PC-3 (cell line): Measurements from ENCODE around the gene GP1BB. TPM values are rescaled to one million over a fixed set of nuclear protein-coding genes. Genes with fewer than 3 reads are reported as not detected.

ENCODE experiments used
- ATAC-seq: fragments of 200-7000 bp; cut with Tn5 transposase; 2 replicates; pipeline ENCODE4 v1.9.1; 2020; ENCODE audit warnings: mild to moderate bottlenecking, moderate library complexity
- BruUV-seq: library from RNA; stranded (reverse); fragments of 400-500 nt; replicated peaks from 2 replicates; lab custom pipeline; 2021; lab: Mats Ljungman, UMichigan
- CTCF ChIA-PET: fragments of 300-600 bp; sonication (Branson Sonifier 250); formaldehyde crosslinking; loops from one replicate; lab custom pipeline; 2022; ENCODE audit warnings: antibody characterized with exemption; lab: Charles Lee
- POLR2A ChIA-PET: fragments of 300-600 bp; sonication (Branson Sonifier 250); formaldehyde crosslinking; loops from one replicate; lab custom pipeline; 2022; ENCODE audit warnings: antibody characterized with exemption; ENCODE audit not compliant: unreplicated experiment; lab: Charles Lee
- DNase-seq: peaks from one replicate; pipeline ENCODE4 v3.0.0-alpha.2; 2015
- H2AFZ ChIP-seq: fragments of 300-600 bp; sonication (generic); 2 replicates; pipeline ENCODE4 v1.6.0; 2016; ENCODE audit warnings: antibody characterized with exemption, low read length
- H3F3A ChIP-seq: fragments of 300-600 bp; sonication (generic); one replicate; pipeline ENCODE4 v1.6.0; 2017; ENCODE audit warnings: antibody characterized with exemption, low read length, control low read depth, mild to moderate bottlenecking; ENCODE audit not compliant: unreplicated experiment
- H3K27ac ChIP-seq: fragments of 300-600 bp; sonication (generic); 2 replicates; pipeline ENCODE4 v1.5.1; 2016; ENCODE audit warnings: mild to moderate bottlenecking, low read length
- H3K27me3 ChIP-seq: fragments of 300-600 bp; sonication (generic); 2 replicates; pipeline ENCODE4 v1.6.1; 2016; ENCODE audit warnings: low read length, mixed read lengths
- H3K36me3 ChIP-seq: fragments of 300-600 bp; sonication (generic); 2 replicates; pipeline ENCODE4 v1.6.1; 2016; ENCODE audit warnings: low read depth, mixed run types, low read length, mixed read lengths
- H3K4me1 ChIP-seq: fragments of 300-600 bp; sonication (generic); 2 replicates; pipeline ENCODE4 v1.5.1; 2016; ENCODE audit warnings: low read length; ENCODE audit not compliant: insufficient read depth
- H3K4me2 ChIP-seq: fragments of 300-600 bp; sonication (generic); 2 replicates; pipeline ENCODE4 v1.6.0; 2016; ENCODE audit warnings: low read length
- H3K4me3 ChIP-seq: fragments of 300-600 bp; sonication (generic); 2 replicates; pipeline ENCODE4 v1.5.1; 2016; ENCODE audit warnings: mild to moderate bottlenecking, low read length, mixed read lengths
- H3K79me2 ChIP-seq: fragments of 300-600 bp; sonication (generic); 2 replicates; pipeline ENCODE4 v1.6.1; 2017; ENCODE audit warnings: low read length, mixed read lengths
- H3K9ac ChIP-seq: fragments of 300-600 bp; sonication (generic); 2 replicates; pipeline ENCODE4 v1.6.0; 2016; ENCODE audit warnings: mild to moderate bottlenecking, low read length
- H3K9me2 ChIP-seq: fragments of 300-600 bp; sonication (generic); replicated peaks from 2 replicates; pipeline ENCODE4 v1.6.1; 2016; ENCODE audit warnings: mixed run types, low read length, mixed read lengths
- H3K9me3 ChIP-seq: fragments of 300-600 bp; sonication (generic); 2 replicates; pipeline ENCODE4 v1.6.1; 2016; ENCODE audit warnings: low read length, mixed read lengths
- H4K20me1 ChIP-seq: fragments of 300-600 bp; sonication (generic); 2 replicates; pipeline ENCODE4 v1.6.1; 2016; ENCODE audit warnings: low read length, mixed read lengths
- EZH2 ChIP-seq: fragments of 300-600 bp; sonication (generic); IDR thresholded peaks from one replicate; pipeline ENCODE4 v1.6.1; 2017; ENCODE audit warnings: antibody characterized with exemption, mild to moderate bottlenecking, low read length; ENCODE audit not compliant: unreplicated experiment
- EZH2phosphoT487 ChIP-seq: fragments of 300-600 bp; sonication (generic); IDR thresholded peaks from 2 replicates; pipeline ENCODE4 v1.6.1; 2018; ENCODE audit warnings: mild to moderate bottlenecking, antibody characterized with exemption, low read length, borderline replicate concordance
- intact Hi-C: fragments of 100-400 bp; cut with micrococcal nuclease; formaldehyde crosslinking; loops from 2 replicates; pipeline ENCODE4 v1.9.0; 2023
- total RNA-seq: library from RNA; depleted of rRNA; stranded (reverse); fragments of >200 nt; gene quantifications from 2 replicates; pipeline ENCODE4 v1.2.3, GENCODE V29; 2014
- TF ChIP-seq, protein P1 (sequence below): fragments of 300-600 bp; sonication (generic); conservative IDR thresholded peaks from 2 replicates; pipeline ENCODE4 v1.5.1; 2017; ENCODE audit warnings: antibody characterized with exemption, low read depth, mild to moderate bottlenecking, low read length

Gene GP1BB
- total RNA-seq, 1 experiment from 2014 or later, result 0.80 TPM

DNA sequence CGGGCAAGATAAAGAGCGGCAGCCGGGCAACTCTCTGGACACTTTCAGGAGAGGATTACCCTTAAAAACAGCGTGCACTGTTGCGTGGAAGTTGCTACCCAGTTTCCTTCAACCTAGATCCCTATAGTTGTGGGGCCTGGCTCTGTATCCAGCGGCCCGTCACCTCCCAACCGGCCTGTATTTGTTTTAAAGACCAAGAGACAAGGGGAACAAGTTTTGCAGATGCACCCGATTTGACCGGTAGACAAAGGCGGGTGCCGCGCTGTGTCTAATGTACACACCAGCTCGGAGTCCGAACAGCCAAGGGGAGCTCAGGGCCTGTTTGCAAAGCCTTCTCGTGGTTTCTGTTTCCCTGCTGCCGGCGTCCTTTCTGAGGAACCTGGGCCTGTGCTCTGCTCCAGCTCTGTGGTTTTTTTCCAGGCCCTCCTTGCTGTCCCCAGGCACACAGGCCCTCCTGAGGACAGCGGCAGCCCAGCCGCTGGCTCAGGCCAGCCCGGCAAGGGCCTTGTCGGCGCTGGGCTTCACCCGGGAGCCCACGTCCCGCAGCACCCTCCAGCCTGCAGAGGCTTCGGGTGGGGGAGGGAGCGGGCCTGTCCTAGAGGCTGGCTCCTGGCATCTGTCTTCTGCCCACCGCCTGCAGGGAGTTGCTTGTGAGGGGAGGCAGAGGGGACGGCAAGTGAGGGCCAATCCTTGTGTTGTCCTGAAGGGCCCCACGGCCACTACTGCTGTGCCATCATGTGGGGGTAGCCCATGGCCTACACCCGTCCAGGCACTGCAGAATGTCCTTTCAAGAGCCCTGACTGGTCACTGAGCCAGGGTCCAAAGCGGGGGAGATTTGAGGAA is 38.6 kb downstream of the GP1BB start:
- Histone ChIP-seq H4K20me1 (no peaks in the 10 kb centered on the region), H3K27me3 (no peaks in the 10 kb centered on the region), H3K27ac (0 out of 2 replicates have a peak overlapping the region, but pooled peaks have one; percentile 1), H3K79me2 (peaks cover 32% of the 10 kb centered on the region), H3K4me3 (peak overlapping the region; percentile 78), H3K9ac (peak overlapping the region; percentile 83), H3K9me2 (no peaks in the 10 kb centered on the region), H3K36me3 (no peaks in the 10 kb centered on the region), H3K4me1 (peaks cover 7% of the 10 kb centered on the region; the same call in 1 of the 2 replicates), H3K9me3 (no peaks in the 10 kb centered on the region), H3K4me2 (peak overlapping the region; percentile 98), H3F3A (no peaks in the 10 kb centered on the region), H2AFZ (peak overlapping the region; percentile 77)
- ChIA-PET CTCF (no interaction called here), POLR2A (no interaction called here)
- peak; percentile 43 for DNase-seq
- intact Hi-C loops, result loop anchor here (10.0 kb wide), 1 partner anchor 93 kb away; the partner anchor contains the start of genes GNB1L and RTL10
- TF ChIP-seq EZH2, result no peak
- TF ChIP-seq, protein P1, sequence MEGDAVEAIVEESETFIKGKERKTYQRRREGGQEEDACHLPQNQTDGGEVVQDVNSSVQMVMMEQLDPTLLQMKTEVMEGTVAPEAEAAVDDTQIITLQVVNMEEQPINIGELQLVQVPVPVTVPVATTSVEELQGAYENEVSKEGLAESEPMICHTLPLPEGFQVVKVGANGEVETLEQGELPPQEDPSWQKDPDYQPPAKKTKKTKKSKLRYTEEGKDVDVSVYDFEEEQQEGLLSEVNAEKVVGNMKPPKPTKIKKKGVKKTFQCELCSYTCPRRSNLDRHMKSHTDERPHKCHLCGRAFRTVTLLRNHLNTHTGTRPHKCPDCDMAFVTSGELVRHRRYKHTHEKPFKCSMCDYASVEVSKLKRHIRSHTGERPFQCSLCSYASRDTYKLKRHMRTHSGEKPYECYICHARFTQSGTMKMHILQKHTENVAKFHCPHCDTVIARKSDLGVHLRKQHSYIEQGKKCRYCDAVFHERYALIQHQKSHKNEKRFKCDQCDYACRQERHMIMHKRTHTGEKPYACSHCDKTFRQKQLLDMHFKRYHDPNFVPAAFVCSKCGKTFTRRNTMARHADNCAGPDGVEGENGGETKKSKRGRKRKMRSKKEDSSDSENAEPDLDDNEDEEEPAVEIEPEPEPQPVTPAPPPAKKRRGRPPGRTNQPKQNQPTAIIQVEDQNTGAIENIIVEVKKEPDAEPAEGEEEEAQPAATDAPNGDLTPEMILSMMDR, result no peak
- no peak for TF ChIP-seq EZH2phosphoT487
- peak; percentile 48 for ATAC-seq
- BruUV-seq, result no TSS peak

DNA sequence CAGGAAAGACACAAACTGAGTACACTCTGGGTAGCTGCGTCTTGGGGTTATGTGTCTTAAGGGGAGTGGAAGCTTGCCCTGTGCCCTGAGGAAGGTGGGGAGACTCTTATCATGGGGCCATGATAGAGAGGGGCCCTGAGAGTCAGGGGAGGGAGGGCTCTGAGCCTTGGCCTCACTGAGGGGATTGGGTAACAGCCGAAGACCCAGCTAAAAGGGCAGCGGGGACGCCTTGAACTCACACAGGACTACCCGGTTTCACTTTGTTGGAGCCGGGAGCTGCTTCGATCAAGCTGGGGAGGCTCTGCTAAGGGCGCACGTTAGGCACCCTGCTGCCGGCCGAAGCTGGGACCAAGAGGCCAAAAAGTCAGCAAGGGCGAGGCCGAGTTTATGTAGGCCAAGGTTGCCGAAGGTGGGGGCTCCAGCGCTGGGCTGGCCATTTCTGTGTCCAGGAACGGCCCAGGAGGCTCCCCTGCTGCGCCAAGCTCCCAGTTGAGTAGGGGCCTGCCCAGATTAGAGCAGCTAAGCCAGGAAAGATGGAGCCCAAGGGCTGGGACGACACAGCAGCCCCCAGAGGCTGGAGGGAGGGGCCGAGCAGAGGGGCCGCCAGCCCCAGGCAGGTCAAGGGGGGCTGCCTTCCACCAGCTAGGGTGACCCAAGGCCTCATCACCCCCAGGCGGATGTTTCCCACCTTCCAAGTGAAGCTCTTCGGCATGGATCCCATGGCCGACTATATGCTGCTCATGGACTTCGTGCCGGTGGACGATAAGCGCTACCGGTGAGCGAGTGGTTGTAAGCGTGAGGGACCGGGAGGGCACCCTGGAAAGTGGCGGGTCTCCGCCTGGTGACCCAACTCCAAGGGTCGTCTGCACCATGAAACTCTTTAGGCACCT is 39.5 kb downstream of the GP1BB start:
- intact Hi-C loops, result loop anchor here (10.0 kb wide), 1 partner anchor 92 kb away; the partner anchor contains the start of genes GNB1L and RTL10
- CTCF ChIA-PET, result no interaction called here

More for the DNA sequence above, 39.5 kb downstream of the GP1BB start:
- H3F3A ChIP-seq, result no peaks in the 10 kb centered on the region
- peak overlapping the region; percentile 98 for H3K4me2 ChIP-seq
- H3K36me3 ChIP-seq, result no peaks in the 10 kb centered on the region
- peak overlapping the region; percentile 77 for H2AFZ ChIP-seq
- TSS peak; percentile 36 for BruUV-seq
- H3K27me3 ChIP-seq, result no peaks in the 10 kb centered on the region
- peaks cover 7% of the 10 kb centered on the region; the same call in 1 of the 2 replicates for H3K4me1 ChIP-seq
- peaks cover 32% of the 10 kb centered on the region for H3K79me2 ChIP-seq
- peak overlapping the region; percentile 78 for H3K4me3 ChIP-seq
- ATAC-seq (no peak), DNase-seq (no peak)
- H4K20me1 ChIP-seq, result no peaks in the 10 kb centered on the region
- H3K27ac ChIP-seq, result no peak overlapping the region
- H3K9me2 ChIP-seq, result no peaks in the 10 kb centered on the region
- TF ChIP-seq EZH2, result no peak
- TF ChIP-seq, protein P1, result no peak
- TF ChIP-seq EZH2phosphoT487, result no peak
- peak overlapping the region; percentile 83 for H3K9ac ChIP-seq
- POLR2A ChIA-PET, result no interaction called here
- no peaks in the 10 kb centered on the region for H3K9me3 ChIP-seq
